Subcutaneous abdominal adipose tissue (tissue), 5 donors: ENCODE data around the gene CNKSR3.
"Not testable (repeated sequence)": the region's sequence is repeated elsewhere in the genome, so short reads cannot be mapped to it uniquely, and the experiment has no call there.

Experiments used
- H3K27ac ChIP-seq: one replicate; pipeline ENCODE4 v1.7.0; 2013; ENCODE audit warnings: low read depth, mild to moderate bottlenecking, inconsistent platforms, low read length, moderate library complexity
- H3K27me3 ChIP-seq, 5 donors: one replicate each; pipeline ENCODE4 v1.7.0; 2013; ENCODE audit warnings: low read length in 5 of 5, inconsistent platforms in 1 of 5; ENCODE audit not compliant: control insufficient read depth in 5 of 5, insufficient read depth in 4 of 5
- H3K36me3 ChIP-seq, 5 donors: one replicate each; pipeline ENCODE4 v1.7.0; 2013; ENCODE audit warnings: low read length in 5 of 5; ENCODE audit not compliant: control insufficient read depth in 5 of 5, insufficient read depth in 5 of 5
- H3K4me1 ChIP-seq, 5 donors: one replicate each; pipeline ENCODE4 v1.7.0; 2013; ENCODE audit warnings: low read length in 5 of 5, mild to moderate bottlenecking in 3 of 5, moderate library complexity in 1 of 5; ENCODE audit not compliant: control insufficient read depth in 5 of 5, insufficient read depth in 5 of 5
- H3K4me3 ChIP-seq, 5 donors: one replicate each; pipeline ENCODE4 v1.7.0; 2013; ENCODE audit warnings: low read length in 5 of 5, low read depth in 1 of 5
- H3K9ac ChIP-seq, 5 donors: one replicate each; pipeline ENCODE4 v1.7.0; 2013; ENCODE audit warnings: low read length in 5 of 5, mild to moderate bottlenecking in 4 of 5, moderate library complexity in 3 of 5
- H3K9me3 ChIP-seq, 5 donors: one replicate each; pipeline ENCODE4 v1.7.0; 2013; ENCODE audit warnings: low read length in 5 of 5; ENCODE audit not compliant: control insufficient read depth in 5 of 5
- donor health status: healthy.
- donor health status: healthy.
- donor health status: healthy.
- donor health status: healthy.
- donor health status: healthy.

The CNKSR3 gene

DNA sequence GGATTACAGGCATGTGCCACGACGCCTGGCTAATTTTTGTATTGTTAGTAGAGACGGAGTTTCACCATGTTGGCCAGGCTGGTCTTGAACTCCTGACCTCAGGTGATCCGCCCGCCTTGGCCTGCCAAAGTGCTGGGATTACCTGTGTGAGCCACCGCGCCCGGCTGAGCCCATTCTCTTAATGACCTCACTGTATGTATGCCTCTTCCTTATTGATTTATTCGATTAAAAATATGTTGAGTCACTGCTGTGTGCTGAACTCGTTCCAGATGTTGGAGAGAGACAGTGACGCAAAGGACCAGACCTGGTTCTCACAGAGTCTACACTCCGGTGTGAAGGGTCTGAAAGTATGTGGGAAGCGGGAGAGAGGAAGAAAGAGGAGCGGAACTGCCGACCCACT lies 31.4 kb upstream of the CNKSR3 start:
- not testable (repeated sequence) for H3K9ac ChIP-seq, H3K27me3 ChIP-seq, H3K9me3 ChIP-seq, H3K27ac ChIP-seq, H3K4me1 ChIP-seq, H3K4me3 ChIP-seq, H3K36me3 ChIP-seq

DNA sequence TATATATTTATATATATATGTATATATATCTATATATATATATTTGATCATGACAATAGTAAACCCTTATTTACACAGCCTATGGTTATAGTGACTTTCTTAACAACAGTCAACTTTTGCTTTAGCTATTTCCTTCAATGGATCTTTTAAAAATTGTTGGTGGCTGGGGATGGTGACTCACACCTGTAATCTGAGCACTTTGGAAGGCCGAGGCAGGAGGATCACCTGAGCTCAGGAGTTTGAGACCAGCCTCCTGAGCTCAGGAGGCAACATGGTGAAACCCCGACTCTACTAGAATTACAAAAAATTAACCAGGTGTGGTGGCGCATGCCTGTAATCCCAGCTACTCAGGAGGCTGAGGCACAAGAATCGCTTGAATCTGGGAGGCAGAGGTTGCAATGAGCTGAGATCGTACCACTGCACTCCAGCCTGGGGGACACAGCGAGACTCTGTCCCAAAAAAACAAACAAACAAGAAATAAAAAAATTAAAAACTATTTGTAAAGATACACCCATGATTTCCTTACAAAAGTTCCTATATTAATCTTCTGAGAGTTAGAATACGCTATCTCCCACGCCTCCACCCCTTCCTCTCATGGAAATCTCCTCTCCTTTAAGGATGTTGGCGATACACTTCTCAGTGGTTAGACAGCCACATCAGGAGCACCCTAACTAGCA lies 29.2 kb upstream of the CNKSR3 start:
- Histone ChIP-seq H3K27me3 (no peaks in the 10 kb centered on the region), H3K9ac (no peak overlapping the region), H3K4me3 (no peak overlapping the region), H3K27ac (no peak overlapping the region), H3K36me3 (no peaks in the 10 kb centered on the region), H3K9me3 (no peaks in the 10 kb centered on the region), H3K4me1 (no peaks in the 10 kb centered on the region)

DNA sequence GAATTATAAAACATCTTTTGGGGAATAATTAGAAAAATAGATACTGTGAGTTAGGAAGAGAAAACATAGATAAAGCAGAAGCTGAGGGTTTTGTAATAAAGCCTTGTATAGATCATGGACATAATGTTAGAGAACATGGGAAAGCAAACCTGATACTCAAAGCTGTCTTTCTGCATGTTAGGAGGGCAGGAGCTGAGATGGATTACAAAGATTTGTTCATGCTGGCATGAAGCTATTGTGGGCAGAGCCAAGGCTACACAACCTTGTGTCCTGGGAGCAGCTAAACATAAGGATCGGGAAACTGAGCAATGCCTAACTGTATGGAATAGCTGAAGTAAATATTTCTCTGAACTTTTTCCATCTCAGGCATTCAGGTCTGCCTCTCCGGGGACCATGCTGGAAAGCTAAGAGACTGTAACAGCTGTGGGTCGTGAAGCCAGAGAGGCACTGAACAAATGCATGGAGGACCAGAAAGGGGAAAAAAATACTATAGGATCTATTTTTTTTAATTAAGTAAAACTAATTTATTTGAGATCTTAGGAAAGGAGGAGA lies 28.2 kb upstream of the CNKSR3 start:
- Histone ChIP-seq H3K4me3 (no peak overlapping the region), H3K27ac (no peak overlapping the region), H3K27me3 (no peaks in the 10 kb centered on the region), H3K9ac (no peak overlapping the region), H3K4me1 (no peaks in the 10 kb centered on the region), H3K36me3 (no peaks in the 10 kb centered on the region), H3K9me3 (no peaks in the 10 kb centered on the region)

DNA sequence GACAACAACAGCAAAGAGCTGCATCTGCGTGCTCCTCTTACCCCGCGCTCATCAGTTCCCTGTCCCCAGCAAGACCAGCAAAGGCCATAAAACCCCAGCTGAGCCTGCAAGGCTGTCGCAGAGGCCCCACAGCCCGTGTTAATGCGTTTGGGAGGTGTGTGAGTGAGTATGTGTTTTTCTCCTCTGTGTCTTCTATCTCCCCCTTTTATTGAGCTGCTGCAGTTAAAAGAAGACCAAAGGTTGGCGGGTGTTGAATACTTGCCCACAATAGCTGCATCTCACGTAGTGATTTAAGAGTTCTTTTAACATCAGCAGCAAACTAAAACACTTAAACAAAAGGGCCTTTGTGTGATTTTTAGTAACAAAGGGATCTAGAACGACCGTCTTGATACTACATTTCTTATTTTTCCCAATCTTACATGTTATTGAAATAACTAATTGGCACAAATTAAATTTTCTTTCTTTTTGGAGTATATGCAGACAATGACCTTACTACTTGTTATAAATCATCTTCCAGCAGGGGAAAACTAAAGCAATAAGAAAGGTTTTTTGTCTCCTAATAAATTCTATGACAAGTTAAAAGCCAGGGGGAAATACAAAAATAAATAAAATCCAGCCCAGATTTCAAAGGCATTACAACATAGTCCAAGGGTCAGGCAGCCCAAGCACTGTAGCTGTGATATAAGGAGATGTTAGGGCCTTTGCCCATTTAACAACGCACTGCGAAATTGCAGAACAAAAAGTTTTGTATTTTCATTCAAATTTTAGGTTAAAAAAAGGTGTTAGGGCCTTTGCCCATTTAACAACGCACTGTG lies 27.2 kb upstream of the CNKSR3 start:
- Histone ChIP-seq H3K4me3 (no peak overlapping the region), H3K9ac (no peak overlapping the region), H3K4me1 (no peaks in the 10 kb centered on the region), H3K27me3 (no peaks in the 10 kb centered on the region), H3K27ac (no peak overlapping the region), H3K36me3 (no peaks in the 10 kb centered on the region), H3K9me3 (no peaks in the 10 kb centered on the region)

DNA sequence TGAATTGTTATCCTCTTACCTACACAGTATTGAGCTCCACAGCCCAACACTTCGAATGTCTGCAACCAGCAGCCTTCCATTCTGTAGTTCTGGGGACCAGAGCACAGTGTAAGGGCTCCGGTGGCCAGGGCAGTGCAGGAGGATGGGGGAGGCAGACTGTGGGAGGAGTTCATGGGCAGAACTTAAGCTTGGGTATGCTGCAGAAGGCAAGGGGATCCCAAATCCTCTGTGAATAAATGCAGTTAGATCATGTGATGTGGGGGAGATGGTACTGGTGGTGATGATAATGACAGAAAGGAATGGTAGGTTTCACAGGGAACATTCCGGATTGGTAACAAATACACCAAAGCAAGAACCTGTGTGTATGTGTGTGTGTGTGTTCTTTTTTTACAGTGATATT lies 26.5 kb upstream of the CNKSR3 start:
- no peak overlapping the region for H3K4me3 ChIP-seq
- H3K36me3 ChIP-seq = no peaks in the 10 kb centered on the region
- no peaks in the 10 kb centered on the region for H3K27me3 ChIP-seq
- no peak overlapping the region for H3K27ac ChIP-seq
- no peak overlapping the region for H3K9ac ChIP-seq
- no peaks in the 10 kb centered on the region for H3K9me3 ChIP-seq
- no peaks in the 10 kb centered on the region for H3K4me1 ChIP-seq

DNA sequence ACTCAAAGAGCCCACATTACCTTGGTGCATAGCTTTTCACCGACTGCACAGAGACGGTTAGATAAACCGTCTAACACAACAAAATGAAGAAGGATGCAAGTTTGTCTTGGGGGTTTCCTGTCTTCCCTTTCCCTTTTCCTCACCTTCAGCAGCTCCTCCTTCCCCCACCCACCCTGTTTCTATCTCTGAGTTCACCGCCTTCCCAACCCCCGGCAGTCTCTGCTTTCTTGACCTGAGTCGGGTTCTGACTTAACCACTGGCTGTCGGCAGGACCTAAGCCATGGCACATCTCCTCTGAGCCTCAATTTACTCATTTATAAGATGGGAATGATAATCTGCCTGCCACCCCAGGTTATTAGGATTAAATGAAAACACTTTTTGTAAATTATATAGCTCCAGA lies 25.8 kb upstream of the CNKSR3 start:
- no peaks in the 10 kb centered on the region for H3K27me3 ChIP-seq
- H3K36me3 ChIP-seq = no peaks in the 10 kb centered on the region

DNA sequence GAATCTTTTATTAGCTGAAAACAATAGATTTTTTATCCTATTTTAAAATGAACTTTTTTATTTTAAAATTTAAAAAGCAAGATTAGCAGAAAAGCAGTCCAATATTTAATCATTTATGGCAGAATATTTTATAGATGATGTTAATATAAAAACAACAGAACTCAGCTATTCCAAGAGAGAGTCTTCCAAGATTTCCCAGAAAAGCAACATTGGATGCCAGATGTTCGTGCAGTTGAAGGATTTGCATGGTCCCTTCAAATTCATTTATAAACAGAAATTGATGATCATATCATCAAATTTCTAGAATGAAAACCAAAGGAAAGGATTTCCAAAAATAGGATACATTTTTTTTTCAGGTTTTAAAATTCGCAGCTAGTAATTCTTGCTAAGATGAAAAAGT lies 25.4 kb upstream of the CNKSR3 start:
- Histone ChIP-seq H3K4me1 (no peaks in the 10 kb centered on the region), H3K9me3 (no peaks in the 10 kb centered on the region), H3K9ac (no peak overlapping the region), H3K36me3 (no peaks in the 10 kb centered on the region), H3K27ac (no peak overlapping the region), H3K4me3 (no peak overlapping the region), H3K27me3 (no peaks in the 10 kb centered on the region)

More for the DNA sequence above, 25.8 kb upstream of the CNKSR3 start:
- H3K27ac ChIP-seq = no peak overlapping the region
- H3K9me3 ChIP-seq = no peaks in the 10 kb centered on the region
- no peak overlapping the region for H3K9ac ChIP-seq
- H3K4me3 ChIP-seq = no peak overlapping the region
- no peaks in the 10 kb centered on the region for H3K4me1 ChIP-seq

DNA sequence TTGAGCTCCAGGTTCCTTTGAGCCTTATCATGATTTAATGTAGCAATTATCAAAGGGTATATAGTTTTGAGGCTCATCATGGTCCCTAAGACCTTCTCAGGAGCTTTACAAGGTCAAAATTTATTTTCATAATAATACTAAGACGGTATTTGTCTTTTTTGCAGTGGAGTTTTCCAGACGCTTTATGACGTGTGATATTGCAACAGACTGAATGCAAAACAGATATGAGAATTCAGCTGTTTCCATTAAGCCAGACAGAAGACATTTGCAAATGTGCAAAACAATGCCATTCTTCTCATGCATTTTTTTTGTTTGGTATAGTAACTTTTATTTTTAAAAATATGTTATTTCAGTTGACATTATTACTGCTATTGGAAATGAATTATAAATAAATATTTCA lies 24.7 kb upstream of the CNKSR3 start:
- H3K4me1 ChIP-seq = no peaks in the 10 kb centered on the region
- no peak overlapping the region for H3K4me3 ChIP-seq
- no peaks in the 10 kb centered on the region for H3K27me3 ChIP-seq
- H3K9ac ChIP-seq = no peak overlapping the region
- no peaks in the 10 kb centered on the region for H3K9me3 ChIP-seq
- no peak overlapping the region for H3K27ac ChIP-seq
- H3K36me3 ChIP-seq = no peaks in the 10 kb centered on the region

DNA sequence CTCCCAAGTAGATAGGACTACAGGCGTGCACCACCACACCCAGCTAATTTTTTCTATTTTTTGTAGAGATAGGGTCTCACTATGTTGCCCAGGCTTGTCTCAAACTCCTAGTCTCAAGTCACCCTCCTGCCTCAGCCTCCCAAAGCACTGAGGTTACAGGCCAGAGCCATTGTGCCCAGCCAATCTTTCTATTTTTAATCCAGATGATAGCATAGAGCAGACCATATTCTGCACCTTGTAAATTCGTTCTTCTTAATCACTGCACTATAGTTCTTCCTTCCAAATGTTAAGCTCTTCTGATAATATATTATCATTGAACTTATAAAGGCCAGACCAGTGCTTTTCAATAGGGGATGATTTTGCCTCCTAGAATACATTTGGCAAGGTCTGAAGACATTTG lies 24.0 kb upstream of the CNKSR3 start:
- no peak overlapping the region for H3K4me3 ChIP-seq
- H3K9me3 ChIP-seq = no peaks in the 10 kb centered on the region
- no peak overlapping the region for H3K27ac ChIP-seq
- no peaks in the 10 kb centered on the region for H3K27me3 ChIP-seq
- no peak overlapping the region for H3K9ac ChIP-seq
- no peaks in the 10 kb centered on the region for H3K4me1 ChIP-seq
- no peaks in the 10 kb centered on the region for H3K36me3 ChIP-seq

DNA sequence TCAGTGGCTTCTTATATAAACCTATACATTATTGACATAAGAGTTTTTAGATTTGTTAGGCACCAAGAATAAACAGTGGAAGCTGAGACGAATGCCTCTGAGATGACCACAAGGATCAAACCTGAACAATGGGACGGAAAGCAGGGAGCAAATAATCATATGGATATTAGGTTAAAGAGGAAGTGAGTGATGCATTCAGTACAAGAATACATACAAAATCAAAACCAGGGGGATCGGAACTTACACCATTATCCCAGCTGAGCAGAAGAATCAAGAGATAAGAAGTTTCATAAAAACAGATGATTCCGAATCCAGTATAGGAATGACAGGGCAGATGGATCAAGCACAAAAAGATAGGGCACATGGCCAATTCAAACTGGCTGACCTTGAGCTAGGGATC lies 21.9 kb upstream of the CNKSR3 start:
- H3K9ac ChIP-seq = no peak overlapping the region
- H3K4me1 ChIP-seq = no peaks in the 10 kb centered on the region
- no peaks in the 10 kb centered on the region for H3K36me3 ChIP-seq
- no peaks in the 10 kb centered on the region for H3K9me3 ChIP-seq
- no peak overlapping the region for H3K4me3 ChIP-seq
- no peaks in the 10 kb centered on the region for H3K27me3 ChIP-seq
- no peak overlapping the region for H3K27ac ChIP-seq
